Caco-2 (cell line): ENCODE results near the gene RFX2. TPM values are rescaled to one million over a fixed set of nuclear protein-coding genes. Genes with fewer than 3 reads are reported as not detected.

Experiments
- BruUV-seq: library from RNA; stranded (reverse); fragments of 400-500 nt; replicated peaks from 2 replicates; lab custom pipeline; 2021; lab: Mats Ljungman, UMichigan
- CTCF ChIA-PET: fragments of 300-600 bp; sonication (Branson Sonifier 250); formaldehyde crosslinking; loops from one replicate; lab custom pipeline; 2022; ENCODE audit warnings: antibody characterized with exemption; lab: Charles Lee
- POLR2A ChIA-PET: fragments of 300-600 bp; sonication (Branson Sonifier 250); formaldehyde crosslinking; loops from one replicate; lab custom pipeline; 2022; ENCODE audit warnings: antibody characterized with exemption; lab: Charles Lee
- DNase-seq, 2 experiments: peaks; one replicate each; pipeline versions ENCODE4 v3.0.0 to v3.0.0-alpha.2; 2020 to 2022
- H3K27me3 ChIP-seq: replicated peaks from 2 replicates; pipeline ENCODE4 v1.6.0; 2011; ENCODE audit warnings: low read length; ENCODE audit not compliant: control insufficient read depth, insufficient read depth
- H3K36me3 ChIP-seq: 2 replicates; pipeline ENCODE4 v1.5.1; 2011; ENCODE audit warnings: low read length; ENCODE audit not compliant: control insufficient read depth, insufficient read depth
- H3K4me1 ChIP-seq: fragments of 250-450 bp; sonication (Bioruptor Pico); 2 replicates; pipeline ENCODE4 v1.5.1; 2020; ENCODE audit warnings: mild to moderate bottlenecking
- H3K4me3 ChIP-seq: 2 replicates; pipeline ENCODE4 v1.5.1; 2011; ENCODE audit warnings: low read depth, mild to moderate bottlenecking, control low read depth, low read length
- H3K9me3 ChIP-seq: fragments of 250-450 bp; sonication (Bioruptor Pico); 2 replicates; pipeline ENCODE4 v1.5.1; 2020; ENCODE audit warnings: mild to moderate bottlenecking, moderate library complexity
- H3K27ac Mint-ChIP-seq: one replicate; pipeline ENCODE4 v1.8.0; 2022; ENCODE audit warnings: mixed read lengths; ENCODE audit not compliant: unreplicated experiment
- H3K27me3 Mint-ChIP-seq: one replicate; pipeline ENCODE4 v1.8.0; 2022; ENCODE audit warnings: mixed read lengths; ENCODE audit not compliant: insufficient read depth, unreplicated experiment
- H3K36me3 Mint-ChIP-seq: one replicate; pipeline ENCODE4 v1.8.0; 2022; ENCODE audit warnings: mild to moderate bottlenecking, mixed read lengths; ENCODE audit not compliant: insufficient read depth, unreplicated experiment
- H3K4me1 Mint-ChIP-seq: one replicate; pipeline ENCODE4 v1.8.0; 2022; ENCODE audit warnings: low read depth, mixed read lengths; ENCODE audit not compliant: unreplicated experiment
- H3K4me3 Mint-ChIP-seq: one replicate; pipeline ENCODE4 v1.8.0; 2022; ENCODE audit warnings: mild to moderate bottlenecking, moderate library complexity, mixed read lengths; ENCODE audit not compliant: unreplicated experiment
- H3K9me3 Mint-ChIP-seq: one replicate; pipeline ENCODE4 v1.8.0; 2022; ENCODE audit warnings: mixed read lengths; ENCODE audit not compliant: unreplicated experiment
- CTCF ChIP-seq, 2 experiments: fragments of 200-600 bp in 1 of 2; IDR thresholded peaks; 1 replicate in 1 of 2; 2 replicates in 1 of 2; pipeline versions ENCODE4 v1.5.1 to v1.8.0; 2011 to 2022; ENCODE audit warnings: antibody characterized with exemption in 1 of 2, control low read depth in 1 of 2, inconsistent platforms in 1 of 2, low read depth in 1 of 2, low read length in 1 of 2, mild to moderate bottlenecking in 1 of 2, moderate library complexity in 1 of 2; ENCODE audit not compliant: insufficient read depth in 1 of 2, severe bottlenecking in 1 of 2, unreplicated experiment in 1 of 2
- intact Hi-C: fragments of 100-400 bp; cut with micrococcal nuclease; formaldehyde crosslinking; loops from one replicate; pipeline ENCODE4 v1.10.0; 2022; ENCODE audit not compliant: unreplicated experiment
- total RNA-seq: library from RNA; stranded (reverse); gene quantifications from 2 replicates; pipeline ENCODE4 v1.2.3, GENCODE V29; 2022

The RFX2 gene
- total RNA-seq, 1 experiment from 2014 or later, result 9.3 TPM

- intact Hi-C loops, result no loop called here
- no peak for DNase-seq
- CTCF ChIA-PET, result interaction anchor here (0.7 to 2.9 kb wide), 5 partner anchors 10 to 79 kb away, joined by 3 to 48 read pairs (median 5); no protein-coding TSS in a partner anchor
Observed at GRCh38 chr19:6047256-6047655, 63.0 kb downstream of the RFX2 start.

GRCh38 chr19:6045108-6045507, 65.2 kb downstream of the RFX2 start:
- H3K4me3 ChIP-seq, result no peak overlapping the region
- no TSS peak for BruUV-seq
- intact Hi-C loops, result no loop called here
- no peak for TF ChIP-seq CTCF (IDR thresholded peaks at IDR 0.05; ENCODE audit: insufficient read depth in 1 of 2, low read depth in 1 of 2, low read length in 1 of 2, severe bottlenecking in 1 of 2, unreplicated experiment in 1 of 2)
- H3K36me3 ChIP-seq, result no peaks in the 10 kb centered on the region
- no peaks in the 10 kb centered on the region for H3K27me3 Mint-ChIP-seq
- peaks cover 9% of the 10 kb centered on the region; the same call in 1 of the 2 replicates for H3K4me1 ChIP-seq
- no peaks in the 10 kb centered on the region for H3K9me3 Mint-ChIP-seq
- no peaks in the 10 kb centered on the region for H3K9me3 ChIP-seq
- peaks cover 3% of the 10 kb centered on the region for H3K36me3 Mint-ChIP-seq
- no peak overlapping the region for H3K4me3 Mint-ChIP-seq
- ChIA-PET POLR2A (no interaction called here), CTCF (interaction anchor here (1.0 to 1.6 kb wide), 2 partner anchors 58 to 81 kb away, joined by 3 read pairs; no protein-coding TSS in a partner anchor)
- H3K27me3 ChIP-seq, result no peaks in the 10 kb centered on the region
- no peak for DNase-seq
- peaks cover 6% of the 10 kb centered on the region for H3K4me1 Mint-ChIP-seq
- H3K27ac Mint-ChIP-seq, result no peak overlapping the region

More at GRCh38 chr19:6047256-6047655, 63.0 kb downstream of the RFX2 start:
- no peak overlapping the region for H3K4me3 ChIP-seq
- no peaks in the 10 kb centered on the region for H3K9me3 ChIP-seq
- H3K27me3 ChIP-seq, result no peaks in the 10 kb centered on the region
- peaks cover 6% of the 10 kb centered on the region for H3K4me1 Mint-ChIP-seq
- no peaks in the 10 kb centered on the region for H3K9me3 Mint-ChIP-seq
- H3K27ac Mint-ChIP-seq, result no peak overlapping the region
- no peak overlapping the region for H3K4me3 Mint-ChIP-seq
- peaks cover 5% of the 10 kb centered on the region for H3K36me3 Mint-ChIP-seq
- H3K27me3 Mint-ChIP-seq, result no peaks in the 10 kb centered on the region
- POLR2A ChIA-PET, result no interaction called here
- H3K4me1 ChIP-seq, result peaks cover 9% of the 10 kb centered on the region; the same call in 1 of the 2 replicates
- no peak for TF ChIP-seq CTCF (IDR thresholded peaks at IDR 0.05; ENCODE audit: insufficient read depth in 1 of 2, low read depth in 1 of 2, low read length in 1 of 2, severe bottlenecking in 1 of 2, unreplicated experiment in 1 of 2)
- no peaks in the 10 kb centered on the region for H3K36me3 ChIP-seq
- no TSS peak for BruUV-seq

DNA sequence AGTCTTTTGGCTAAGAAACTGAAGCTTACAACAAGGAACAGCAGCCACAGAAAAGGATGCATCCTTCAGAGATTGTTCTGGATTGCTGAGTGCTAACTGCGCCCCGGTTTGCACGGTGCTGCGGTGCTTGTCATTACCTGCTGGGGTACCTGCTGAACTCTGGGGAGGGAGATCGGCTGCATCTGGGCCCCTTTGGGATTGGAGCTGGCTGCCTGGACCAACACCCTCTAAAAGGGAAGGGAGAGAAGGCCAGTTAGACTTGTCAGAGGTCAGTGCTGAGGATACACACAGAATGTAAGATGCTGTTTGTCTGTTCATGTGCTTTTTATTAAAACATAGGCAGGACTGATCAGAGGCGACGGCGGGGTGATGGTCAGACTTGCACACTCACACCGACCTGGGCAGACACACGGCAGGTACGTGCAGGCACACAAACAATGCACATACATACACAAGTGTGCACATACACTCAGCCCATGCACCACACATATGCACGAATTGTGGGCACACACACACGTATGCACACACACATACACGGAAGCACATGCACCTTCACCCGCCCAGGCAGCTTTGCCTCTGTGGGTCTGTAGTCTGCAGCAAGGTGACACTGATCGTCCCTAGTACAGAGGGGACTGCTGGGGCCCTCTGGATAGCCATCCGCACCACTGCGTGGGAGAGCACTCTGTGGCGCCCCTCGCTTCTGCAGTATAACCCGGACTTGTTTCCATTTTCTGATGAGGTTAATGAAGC, 66.1 kb downstream of the RFX2 start:
- no peak for DNase-seq
- no peaks in the 10 kb centered on the region for H3K9me3 Mint-ChIP-seq
- Histone ChIP-seq H3K4me1 (peaks cover 9% of the 10 kb centered on the region; the same call in 1 of the 2 replicates), H3K36me3 (no peaks in the 10 kb centered on the region), H3K9me3 (no peaks in the 10 kb centered on the region), H3K27me3 (no peaks in the 10 kb centered on the region), H3K4me3 (no peak overlapping the region)
- BruUV-seq, result no TSS peak
- intact Hi-C loops, result no loop called here
- no peak overlapping the region for H3K4me3 Mint-ChIP-seq
- ChIA-PET CTCF (interaction anchor here (0.8 to 1.6 kb wide), 2 partner anchors 66 to 82 kb away, joined by 3 read pairs; partner anchors contain the start of gene RANBP3), POLR2A (no interaction called here)
- no peak for TF ChIP-seq CTCF (IDR thresholded peaks at IDR 0.05; ENCODE audit: insufficient read depth in 1 of 2, low read depth in 1 of 2, low read length in 1 of 2, severe bottlenecking in 1 of 2, unreplicated experiment in 1 of 2)
- H3K27me3 Mint-ChIP-seq, result no peaks in the 10 kb centered on the region
- no peak overlapping the region for H3K27ac Mint-ChIP-seq
- no peaks in the 10 kb centered on the region for H3K36me3 Mint-ChIP-seq
- peaks cover 6% of the 10 kb centered on the region for H3K4me1 Mint-ChIP-seq
